KBM-7 (cell line): ENCODE results near the gene SERINC1.

Experiments
- DNase-seq: peaks from one replicate; pipeline ENCODE4 v3.0.0-alpha.2; 2015
- in situ Hi-C: fragments of 300-500 bp; cut with MboI; formaldehyde crosslinking; loops from 2 replicates; pipeline ENCODE4 v1.14.3; 2020; ENCODE audit warnings: low sequenced_read_pairs, low pct_unique_long_range_greater_than_20kb, mixed read lengths

Gene SERINC1

GRCh38 chr6:122452509-122452908, 19.1 kb downstream of the SERINC1 start:
- in situ Hi-C loops = no loop called here
- no peak for DNase-seq

- in situ Hi-C loops = no loop called here
- no peak for DNase-seq
Measured at GRCh38 chr6:122449069-122449468, 22.5 kb downstream of the SERINC1 start.

GRCh38 chr6:122445274-122445673, 26.3 kb downstream of the SERINC1 start:
- in situ Hi-C loops = no loop called here
- no peak for DNase-seq

DNA sequence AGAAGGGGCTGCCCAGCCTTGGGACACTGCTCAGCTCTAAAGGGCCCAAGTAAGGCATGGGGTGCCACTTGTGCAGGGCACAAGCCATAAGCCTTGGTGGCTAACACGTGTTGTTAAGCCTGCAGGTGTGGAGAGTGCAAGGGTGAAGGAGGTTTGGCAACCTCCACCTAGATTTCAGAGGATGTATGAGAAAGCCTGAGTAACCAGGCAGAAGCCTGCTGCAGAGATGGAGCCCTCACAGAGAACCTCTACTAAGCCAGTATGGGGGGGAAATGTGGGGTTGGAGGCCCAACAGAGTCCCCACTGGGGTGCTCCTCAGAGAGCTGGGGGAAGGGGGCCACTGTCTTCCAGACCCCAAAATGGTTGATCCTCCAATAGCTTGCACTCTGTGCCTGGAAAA, 32.6 kb downstream of the SERINC1 start:
- in situ Hi-C loops = no loop called here

GRCh38 chr6:122432816-122433215, 38.8 kb downstream of the SERINC1 start:
- no peak for DNase-seq
- in situ Hi-C loops = no loop called here

More for the DNA sequence above, 32.6 kb downstream of the SERINC1 start:
- DNase-seq = no peak

- in situ Hi-C loops = no loop called here
- DNase-seq = no peak
Measured at GRCh38 chr6:122431780-122432179, 39.8 kb downstream of the SERINC1 start.

- DNase-seq = no peak
- in situ Hi-C loops = no loop called here
Measured at GRCh38 chr6:122429323-122429722, 42.3 kb downstream of the SERINC1 start.

GRCh38 chr6:122428781-122429180, 42.8 kb downstream of the SERINC1 start:
- no peak for DNase-seq
- in situ Hi-C loops = no loop called here

DNA sequence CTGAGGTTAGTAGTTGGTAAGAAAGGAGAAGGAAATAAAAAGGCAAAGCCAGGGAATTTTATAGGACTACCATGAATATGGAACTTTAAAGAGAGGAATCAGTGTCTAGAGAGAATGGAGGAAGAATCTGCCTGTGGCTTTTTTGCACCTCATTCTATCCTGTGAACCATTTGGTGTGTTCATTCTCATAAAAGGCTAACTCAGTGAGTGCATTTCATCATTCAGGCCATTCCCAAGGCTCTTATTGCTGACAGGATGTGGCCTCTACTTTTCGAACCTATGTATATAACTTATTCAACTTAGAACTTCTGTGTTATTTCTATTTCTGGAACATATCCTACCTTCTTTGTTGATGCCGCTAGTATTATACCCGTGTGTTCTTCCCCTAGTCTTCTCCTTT, 45.0 kb downstream of the SERINC1 start:
- in situ Hi-C loops = no loop called here
- no peak for DNase-seq

GRCh38 chr6:122423734-122424133, 47.9 kb downstream of the SERINC1 start:
- in situ Hi-C loops = no loop called here

DNA sequence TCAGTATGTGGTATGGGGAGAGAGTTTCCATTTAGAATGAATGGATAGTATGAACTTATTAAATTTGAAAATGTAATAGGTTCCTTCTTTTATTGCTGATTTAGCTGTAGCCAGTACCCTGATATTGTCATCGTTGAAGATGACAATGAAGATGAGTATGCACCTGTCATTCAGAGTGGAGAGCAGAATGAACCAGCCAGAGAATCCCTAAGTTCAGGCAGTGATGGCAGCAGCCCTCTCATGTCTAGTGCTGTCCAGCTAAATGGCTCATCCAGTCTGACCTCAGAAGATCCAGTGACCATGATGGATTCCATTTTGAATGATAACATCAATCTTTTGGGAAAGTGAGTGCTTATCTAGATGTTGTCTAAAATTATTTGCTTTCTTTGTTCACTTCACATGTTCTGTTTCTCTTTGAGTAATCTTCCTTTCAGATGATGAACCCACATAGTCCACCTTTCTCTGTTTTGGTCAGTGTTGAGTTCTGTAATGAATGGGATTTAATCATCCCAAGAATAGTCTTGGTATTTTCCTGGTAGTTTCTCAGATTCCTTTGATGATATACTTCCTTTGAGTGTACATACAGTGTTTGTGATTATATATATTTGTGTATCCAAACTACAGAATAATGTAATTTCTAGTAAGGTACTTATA, 48.9 kb downstream of the SERINC1 start:
- in situ Hi-C loops = no loop called here

More at GRCh38 chr6:122423734-122424133, 47.9 kb downstream of the SERINC1 start:
- no peak for DNase-seq

DNA sequence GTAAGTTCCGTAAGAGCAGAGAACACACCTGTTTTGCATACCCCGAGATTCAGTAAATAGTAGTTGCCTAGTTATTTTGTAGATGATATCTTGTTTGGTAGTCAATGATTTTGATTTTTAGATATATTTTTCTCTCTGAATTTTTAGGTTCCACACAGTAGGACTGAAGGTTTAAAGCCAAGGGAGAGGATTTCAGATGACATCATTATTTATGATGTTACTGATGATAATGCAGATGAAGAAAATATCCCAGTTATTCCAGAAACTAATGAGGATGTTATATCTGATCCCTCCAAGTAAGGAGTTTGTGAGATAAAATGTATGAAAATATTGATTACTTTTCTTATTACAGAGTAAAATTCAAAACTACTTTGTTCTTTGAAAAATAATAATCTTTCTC, 49.6 kb downstream of the SERINC1 start:
- in situ Hi-C loops = no loop called here
- no peak for DNase-seq

More for the DNA sequence above, 48.9 kb downstream of the SERINC1 start:
- DNase-seq = no peak

- DNase-seq = no peak
- in situ Hi-C loops = no loop called here
Measured at GRCh38 chr6:122416825-122417224, 54.8 kb downstream of the SERINC1 start.

DNA sequence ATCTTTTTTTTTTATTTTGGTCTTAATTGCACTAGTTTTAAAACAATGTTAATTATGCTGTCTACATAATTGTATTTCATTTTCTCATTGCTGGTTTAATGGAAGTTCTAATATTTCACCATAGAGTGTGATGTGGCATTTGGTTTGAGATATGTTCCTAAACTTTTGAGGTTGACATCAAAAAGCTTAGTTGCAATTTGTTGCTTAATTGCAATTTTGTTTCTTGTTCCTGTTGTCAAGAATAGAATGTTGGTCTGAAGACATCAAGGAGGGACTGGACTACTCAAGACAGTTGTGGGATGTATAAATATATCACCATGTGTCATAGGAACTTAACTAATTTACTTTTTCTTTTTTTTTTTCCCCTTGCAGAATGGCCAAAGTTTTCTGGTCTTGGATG, 59.6 kb downstream of the SERINC1 start:
- no peak for DNase-seq

DNA sequence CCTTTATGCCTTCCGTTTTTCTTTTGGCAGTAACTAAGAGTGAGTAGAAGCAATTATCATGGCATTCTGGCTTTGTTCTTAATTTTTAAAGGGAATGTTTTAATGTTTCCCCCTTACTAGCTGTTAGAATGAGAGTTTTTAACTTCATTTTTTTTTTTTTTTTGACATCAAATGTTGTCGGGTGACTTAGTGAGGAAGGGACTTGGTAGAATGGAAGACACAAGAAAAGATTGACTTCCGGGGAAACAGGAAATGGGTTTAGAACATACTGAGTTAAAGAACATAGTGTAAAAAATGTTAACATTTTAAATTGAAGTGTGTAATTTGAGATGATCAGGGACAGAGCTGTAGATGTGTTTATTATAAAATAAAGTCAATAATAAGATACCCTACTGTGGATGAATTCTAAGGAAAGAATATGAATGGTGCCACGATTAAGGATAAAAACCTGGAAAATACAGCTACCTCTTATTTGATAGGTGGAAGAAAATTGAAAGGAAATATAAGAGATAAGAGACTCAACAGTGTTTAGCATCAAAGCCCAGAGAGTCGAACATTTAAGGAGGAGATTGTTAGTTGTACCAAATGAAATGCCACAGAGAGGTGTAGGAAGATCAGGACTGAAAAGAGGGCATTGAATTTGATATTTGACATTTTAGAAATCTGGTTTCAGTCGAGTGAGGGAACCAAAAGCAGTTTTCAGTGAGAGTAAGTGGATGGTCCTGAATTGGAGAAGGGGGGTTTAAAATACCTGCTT, 62.7 kb downstream of the SERINC1 start:
- in situ Hi-C loops = no loop called here
- DNase-seq = no peak

More for the DNA sequence above, 59.6 kb downstream of the SERINC1 start:
- in situ Hi-C loops = no loop called here

GRCh38 chr6:122408240-122408639, 63.4 kb downstream of the SERINC1 start:
- no peak for DNase-seq
- in situ Hi-C loops = no loop called here

- no peak for DNase-seq
- in situ Hi-C loops = no loop called here
Measured at GRCh38 chr6:122407712-122408111, 63.9 kb downstream of the SERINC1 start.

DNA sequence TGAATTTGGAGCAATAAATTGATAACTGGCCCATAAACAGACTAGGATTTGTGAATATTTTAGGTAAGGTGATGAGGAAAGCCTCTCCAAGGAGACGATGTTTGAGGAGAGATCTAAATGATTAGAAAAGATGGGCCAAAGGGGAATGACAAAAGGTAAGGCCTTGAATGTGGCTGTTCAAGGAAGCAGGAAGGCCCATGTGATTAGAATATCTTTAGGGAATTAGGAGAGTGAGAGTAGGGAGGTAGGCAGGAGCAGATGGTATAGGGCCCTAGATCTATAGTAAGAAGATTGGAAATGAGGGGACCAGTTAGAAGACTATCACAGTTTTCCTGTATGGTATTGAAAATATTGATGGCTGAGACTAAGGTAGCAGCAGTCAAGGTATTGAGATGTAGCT, 65.4 kb downstream of the SERINC1 start:
- in situ Hi-C loops = no loop called here
- DNase-seq = no peak

GRCh38 chr6:122405417-122405816, 66.2 kb downstream of the SERINC1 start:
- no peak for DNase-seq

GRCh38 chr6:122404444-122404843, 67.2 kb downstream of the SERINC1 start:
- DNase-seq = no peak
- in situ Hi-C loops = no loop called here

More at GRCh38 chr6:122405417-122405816, 66.2 kb downstream of the SERINC1 start:
- in situ Hi-C loops = no loop called here

DNA sequence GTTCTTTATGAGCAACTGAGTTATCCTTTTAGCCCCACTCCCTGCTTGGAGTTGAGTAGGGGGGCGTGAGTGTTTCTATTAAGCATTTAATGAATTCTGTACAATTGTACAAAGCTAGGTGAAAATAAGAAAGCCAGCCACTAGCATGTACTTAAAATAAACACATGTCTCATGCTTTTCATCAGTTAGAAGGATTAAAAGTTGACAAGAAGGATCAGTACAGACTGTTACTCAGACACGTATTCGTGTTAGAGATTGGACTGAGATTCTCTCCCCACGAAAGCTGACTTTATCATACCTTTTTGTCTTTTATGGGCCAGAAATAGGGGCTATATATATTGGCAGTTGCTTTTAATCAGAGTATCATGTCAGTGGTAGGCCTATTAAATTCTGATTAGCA, 70.5 kb downstream of the SERINC1 start:
- in situ Hi-C loops = no loop called here
- DNase-seq = no peak
